ENCODE results near the gene TMEM218.
"Not testable (repeated sequence)": the region's sequence is repeated elsewhere in the genome, so short reads cannot be mapped to it uniquely, and the experiment has no call there.

TMEM218 gene

DNA sequence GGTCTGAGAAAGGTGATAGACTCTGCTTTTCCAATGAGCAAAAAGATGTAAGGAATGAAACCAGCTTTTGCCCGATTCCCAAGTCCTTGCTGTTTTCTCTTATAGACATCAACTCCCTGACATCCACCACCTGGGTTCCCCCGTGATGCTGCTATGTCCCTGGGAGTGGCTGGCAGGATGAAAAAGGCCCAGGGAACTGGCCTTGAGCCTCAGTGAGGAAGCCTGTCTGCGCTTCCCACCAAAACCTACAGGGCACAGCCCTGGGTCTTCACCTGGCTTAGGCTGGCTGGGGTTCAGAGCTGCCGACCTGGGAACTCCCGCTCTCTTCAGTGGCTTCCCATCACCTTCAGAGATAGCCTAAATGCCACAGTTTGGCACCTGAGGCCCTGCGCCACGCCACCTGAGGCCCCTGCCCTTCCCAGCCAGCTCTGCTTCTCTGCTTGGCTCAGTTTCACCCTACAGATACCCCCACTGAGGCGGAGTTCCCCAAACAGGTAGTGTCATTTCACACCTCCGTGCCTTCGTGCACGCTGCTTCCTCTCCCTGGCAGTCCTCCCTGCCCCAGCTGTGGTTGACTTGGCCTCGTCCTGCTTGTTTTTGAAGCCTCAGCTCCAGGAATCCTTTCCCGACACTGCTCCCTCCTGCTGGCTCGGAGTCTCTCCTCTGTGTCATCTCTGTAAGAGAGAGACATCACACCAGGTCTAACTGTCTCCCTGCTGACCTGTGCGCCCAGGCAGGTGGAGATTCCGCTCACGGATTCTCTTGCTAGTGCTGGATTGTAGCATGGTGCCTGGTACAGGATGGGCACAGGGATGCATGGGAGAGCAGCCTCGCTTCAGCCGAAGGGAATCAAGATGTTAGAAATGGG lies 37.6 kb downstream of the TMEM218 start:
- no peak for DNase-seq

GRCh38 chr11:125072961-125073590 lies 38.4 kb downstream of the TMEM218 start:
- no peak for DNase-seq

DNA sequence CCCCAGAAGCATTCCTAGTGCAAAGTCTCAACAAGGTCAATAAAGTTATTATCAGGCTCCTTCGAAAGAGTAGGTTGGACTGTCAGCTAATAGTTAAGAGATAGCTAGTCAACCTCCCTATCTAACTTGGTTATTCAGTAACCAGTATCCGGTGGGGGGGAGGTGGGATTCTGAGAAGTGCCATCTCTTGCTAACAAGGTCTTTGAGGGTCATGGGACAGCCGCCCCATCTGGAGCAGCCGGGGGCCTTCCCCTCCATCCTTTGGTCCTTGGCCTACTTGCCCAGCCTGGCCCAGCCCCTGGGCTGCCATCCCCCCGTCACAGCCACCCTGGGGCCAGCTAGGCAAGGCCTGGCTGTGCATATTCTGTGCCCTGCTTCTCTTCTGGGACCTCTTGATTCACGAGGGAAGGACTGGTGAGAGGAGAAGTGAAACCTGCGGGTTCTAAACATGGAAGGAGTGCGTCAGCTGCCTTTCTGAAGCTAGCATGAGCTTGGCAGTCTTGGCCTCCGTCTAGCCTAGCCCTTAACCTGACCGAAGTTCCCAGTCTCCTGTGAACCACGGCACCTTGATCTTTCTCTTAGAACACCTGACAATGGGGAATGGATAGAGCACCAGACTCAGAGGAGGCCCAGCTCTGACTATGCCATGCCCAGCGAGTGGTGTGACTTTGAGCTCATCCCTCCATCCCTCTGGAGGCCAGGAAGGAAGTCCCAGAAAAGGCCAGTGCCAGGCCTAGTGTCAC lies 39.0 kb downstream of the TMEM218 start:
- peak; percentile 90 for DNase-seq

GRCh38 chr11:125071846-125072217 lies 39.6 kb downstream of the TMEM218 start:
- DNase-seq, result no peak

GRCh38 chr11:125071435-125071834 lies 40.0 kb downstream of the TMEM218 start:
- DNase-seq, result peak; percentile 47

- peak; percentile 89 for DNase-seq
Observed at GRCh38 chr11:125070699-125071254, 40.6 kb downstream of the TMEM218 start.

- DNase-seq, result no peak
Observed at GRCh38 chr11:125069796-125070195, 41.6 kb downstream of the TMEM218 start.

DNA sequence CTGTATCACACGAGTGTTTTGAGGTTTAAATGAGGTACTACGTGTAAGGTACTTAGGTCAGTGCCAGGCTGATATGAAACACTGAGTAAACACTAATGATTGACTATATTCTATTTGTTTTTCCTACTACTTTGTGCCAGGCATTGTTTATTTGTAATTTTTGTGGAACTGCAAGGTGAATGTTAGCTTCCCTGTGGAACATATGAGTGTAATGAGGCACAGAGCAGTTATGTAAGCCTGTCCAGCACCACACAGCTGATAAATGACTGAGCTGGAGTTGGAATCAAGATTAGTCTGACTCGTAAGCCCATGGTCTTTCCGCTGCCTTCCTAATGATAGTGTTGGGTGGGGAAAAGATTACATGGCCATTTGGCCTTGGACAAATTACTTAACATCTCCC lies 42.4 kb downstream of the TMEM218 start:
- peak; percentile 59 for DNase-seq

- DNase-seq, result no peak
Observed at GRCh38 chr11:125068368-125068767, 43.1 kb downstream of the TMEM218 start.

DNA sequence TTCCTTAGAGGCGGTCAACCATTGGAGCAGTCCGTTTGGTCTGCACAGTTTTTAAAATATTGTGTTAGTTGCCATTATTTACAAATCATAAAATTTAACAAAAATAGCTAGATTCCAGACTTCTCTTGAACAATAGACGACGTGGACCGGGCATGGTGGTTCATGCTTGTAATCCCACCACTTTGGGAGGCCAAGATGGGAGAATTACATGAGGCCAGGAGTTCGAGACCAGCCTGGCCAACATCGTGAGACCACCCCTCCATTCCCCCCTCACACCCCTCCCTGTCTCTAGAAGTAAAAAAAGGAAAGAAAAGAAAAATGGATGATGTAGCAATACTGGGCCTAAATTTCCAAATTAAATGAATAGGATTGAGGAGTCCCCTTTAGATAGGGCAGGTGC lies 47.4 kb downstream of the TMEM218 start:
- no peak for DNase-seq

DNA sequence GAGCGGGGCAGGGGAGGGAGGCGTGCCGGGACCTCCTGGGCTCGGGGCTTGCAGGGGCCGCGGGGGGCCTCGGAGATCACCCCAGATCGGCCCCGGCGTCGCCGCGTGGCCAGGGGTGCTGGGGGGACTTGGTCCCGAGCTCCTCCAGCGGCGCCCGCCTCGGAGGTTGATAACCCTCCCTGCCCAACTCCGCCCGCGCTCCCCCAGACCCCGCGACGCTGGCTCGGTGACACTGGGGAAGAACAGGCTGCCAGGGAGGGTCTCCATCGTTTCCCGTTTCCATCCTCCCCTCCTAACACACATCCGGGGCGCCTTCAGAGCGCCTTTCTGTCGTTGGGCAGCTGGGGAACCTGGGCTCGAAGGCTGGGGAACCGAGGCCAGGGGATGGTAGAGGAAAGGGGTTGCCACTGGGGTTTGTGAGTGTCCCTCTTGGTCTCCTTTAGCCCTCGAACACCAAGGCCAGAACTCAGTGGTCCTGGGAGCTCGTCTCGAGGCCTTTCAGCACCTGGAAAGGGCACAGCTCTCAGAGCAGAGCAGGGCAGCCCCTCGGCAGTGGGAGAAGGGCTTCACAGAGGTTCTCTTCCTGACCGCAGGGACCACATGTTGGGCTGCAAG lies 47.9 kb downstream of the TMEM218 start:
- no peak for DNase-seq

DNA sequence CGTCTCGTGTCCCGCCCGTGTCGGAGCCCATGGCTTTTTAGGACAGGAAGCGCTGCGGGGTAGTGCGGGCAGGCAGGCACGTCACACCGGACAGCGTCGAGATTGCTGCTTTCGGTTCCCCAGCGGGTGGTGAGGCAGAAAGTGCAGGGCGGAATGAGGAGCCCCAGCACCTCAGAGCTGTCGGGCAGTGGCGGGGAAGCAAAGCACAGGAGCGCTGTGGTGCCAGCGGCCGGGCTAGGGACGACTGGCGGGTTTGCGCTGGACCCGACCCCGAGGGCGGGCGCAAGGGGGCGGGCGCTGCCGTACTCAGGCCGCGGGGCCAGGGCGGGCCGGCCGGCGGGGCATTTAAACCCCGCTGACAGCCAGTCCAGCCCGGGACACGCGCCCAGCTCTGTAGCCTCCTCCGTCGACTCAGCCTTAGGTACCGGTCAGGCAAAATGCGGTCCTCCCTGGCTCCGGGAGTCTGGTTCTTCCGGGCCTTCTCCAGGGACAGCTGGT lies 48.4 kb downstream of the TMEM218 start, which contains the start of gene SLC37A2:
Gene SLC37A2, plus strand, starts transcription at position 375 of the 498 bp plus-strand sequence. Its CDS starts 63 bp downstream, at position 438.
- peak; percentile 91 for DNase-seq

- no peak for DNase-seq
Observed at GRCh38 chr11:125062218-125062930, 49.1 kb downstream of the TMEM218 start.

GRCh38 chr11:125061281-125061680 lies 50.1 kb downstream of the TMEM218 start:
- no peak for DNase-seq

- no peak for DNase-seq
Observed at GRCh38 chr11:125057693-125058016, 53.8 kb downstream of the TMEM218 start.

DNA sequence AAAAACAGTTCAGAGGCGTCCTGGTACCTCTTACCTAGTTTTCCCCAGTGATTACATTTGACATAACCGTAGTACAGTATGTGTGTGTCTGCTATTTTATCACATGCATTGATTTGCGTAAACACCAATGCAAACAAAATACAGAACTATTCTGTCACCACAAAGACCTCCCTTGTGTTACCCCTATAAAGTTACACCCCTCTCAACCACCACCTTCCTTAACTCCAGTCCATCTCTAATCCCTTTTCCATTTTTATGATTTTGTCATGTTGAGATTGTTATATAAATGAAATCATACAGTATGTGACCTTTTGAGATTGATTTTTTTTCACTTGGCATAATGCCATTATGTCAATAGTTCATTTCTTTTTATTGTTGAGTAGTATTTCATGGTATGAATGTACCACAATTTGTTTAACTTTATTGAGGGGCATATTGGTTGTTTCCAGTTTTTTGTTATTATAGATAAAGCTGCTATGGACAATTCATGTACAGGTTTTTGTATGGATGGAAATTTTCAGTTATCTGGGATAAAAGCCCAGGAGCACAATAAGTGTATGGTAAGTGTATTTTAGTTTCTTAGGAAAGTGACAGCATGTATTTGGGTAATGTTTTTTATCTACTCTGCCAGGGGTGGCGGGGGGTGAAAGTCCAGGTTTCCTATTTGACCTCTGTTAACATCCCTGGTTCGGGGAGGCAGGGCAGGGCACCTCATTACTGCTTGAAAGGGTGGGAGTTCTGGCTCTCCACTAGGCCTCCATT lies 54.3 kb downstream of the TMEM218 start:
- DNase-seq, result no peak

DNA sequence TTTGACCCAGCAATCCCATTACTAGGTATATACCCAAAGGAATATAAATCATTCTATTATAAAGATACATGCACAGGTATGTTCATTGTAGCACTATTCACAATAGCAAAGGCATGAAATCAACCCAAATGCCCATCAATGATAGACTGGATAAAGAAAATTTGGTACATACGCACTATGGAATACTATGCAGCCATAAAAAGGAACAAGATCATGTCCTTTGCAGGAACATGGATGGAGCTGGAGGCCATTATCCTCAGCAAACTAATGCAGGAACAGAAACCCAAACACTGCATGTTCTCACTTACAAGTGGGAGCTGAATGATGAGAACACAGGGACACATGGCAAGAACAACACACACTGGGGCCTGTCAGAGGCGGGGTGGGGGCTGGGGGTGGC lies 55.3 kb downstream of the TMEM218 start:
- DNase-seq, result not testable (repeated sequence)

- DNase-seq, result no peak
Observed at GRCh38 chr11:125055107-125055715, 56.2 kb downstream of the TMEM218 start.

DNA sequence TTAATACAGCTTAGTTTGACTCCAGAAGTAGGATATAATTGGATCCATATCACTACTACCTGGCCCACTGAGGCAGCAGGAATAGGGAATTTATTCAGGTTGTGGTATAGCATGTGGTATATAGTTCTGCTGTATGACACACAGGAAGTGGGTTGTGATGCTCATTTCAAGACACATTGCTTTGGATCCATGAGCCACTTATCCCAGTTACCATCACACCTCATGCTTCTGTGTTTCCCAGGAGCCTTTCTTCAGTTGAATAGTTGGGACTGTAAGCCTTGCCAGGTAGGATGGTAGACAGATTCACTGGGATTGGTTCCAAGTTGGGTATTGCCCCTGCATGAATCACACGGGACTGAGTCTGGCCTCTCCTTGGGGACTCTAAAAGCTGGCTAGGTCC lies 58.3 kb downstream of the TMEM218 start:
- no peak for DNase-seq

DNA sequence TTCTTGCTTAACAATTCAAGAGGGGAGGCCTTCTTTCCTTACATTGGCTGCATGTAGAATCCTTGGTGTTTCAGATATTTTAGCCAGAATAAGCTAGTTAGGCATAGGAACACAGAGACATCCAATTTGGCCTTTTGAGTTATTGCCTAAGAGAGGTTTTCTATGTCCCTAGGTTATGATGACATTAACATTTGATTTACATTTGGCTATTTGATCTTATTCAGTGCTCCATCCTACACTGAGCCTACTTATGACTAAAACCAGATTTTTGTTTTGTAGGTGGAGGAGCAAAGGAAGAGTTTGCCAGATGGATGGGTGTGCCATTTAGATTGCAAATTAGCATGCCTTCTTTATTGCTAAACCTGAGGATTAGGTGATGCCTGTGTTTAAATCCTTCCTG lies 59.4 kb downstream of the TMEM218 start:
- no peak for DNase-seq
